ENCODE results near the gene SLC6A3. TPM values are rescaled to one million over a fixed set of nuclear protein-coding genes. Genes with fewer than 3 reads are reported as not detected.

SLC6A3 gene
- total and polyA plus RNA-seq, 9 of the 15 experiments (the other 6 are each of a cell fraction or from before 2014, with no cell fraction given), result not detected

DNA sequence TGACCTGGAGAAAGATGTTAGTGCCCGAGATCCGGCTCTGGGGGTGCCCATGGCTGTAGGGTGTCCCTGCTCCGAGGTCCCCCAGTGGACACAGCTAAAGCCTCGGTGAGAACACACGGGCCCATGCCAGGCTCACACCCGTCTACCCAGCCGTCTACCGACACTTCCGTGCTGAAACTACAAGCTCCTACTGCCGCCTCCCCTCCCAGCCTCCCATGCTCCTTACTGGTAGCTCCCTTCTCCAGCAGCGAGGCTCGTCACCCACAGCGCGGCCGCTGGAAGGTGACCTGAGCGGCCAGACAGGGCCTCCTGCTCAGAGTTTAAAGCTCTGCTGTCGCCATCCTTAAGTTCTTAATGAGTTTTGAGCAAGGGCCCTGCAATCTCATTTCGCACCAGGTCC lies 67.1 kb downstream of the SLC6A3 start:
- Histone ChIP-seq H3K9me1 (ENCODE audit: control insufficient read depth, insufficient read depth, low read length) (no peaks in the 10 kb centered on the region), H4K20me1 (replicated peaks; ENCODE audit: control insufficient read depth, insufficient read depth, low read length) (0 out of 2 replicates have a peak, but pooled peaks cover 3% of the 10 kb centered on the region), H3K4me1 (replicated peaks in 1 of 2; ENCODE audit: control insufficient read depth in 2 of 2, insufficient read depth in 2 of 2, low read length in 2 of 2) (peaks cover 0 to 13% of the 10 kb centered on the region in 2 experiments; a peak in 2 of 5 replicates), H3K36me3 (ENCODE audit: control insufficient read depth, insufficient read depth, low read length) (no peaks in the 10 kb centered on the region), H3K27me3 (ENCODE audit: control insufficient read depth in 2 of 2, insufficient read depth in 2 of 2, low read length in 2 of 2) (peaks cover 63 to 85% of the 10 kb centered on the region in 2 experiments), H3K79me2 (ENCODE audit: control insufficient read depth, insufficient read depth, low read length) (no peaks in the 10 kb centered on the region), H3K9me3 (replicated peaks; ENCODE audit: control insufficient read depth, insufficient read depth, low read depth, low read length) (0 out of 2 replicates have a peak, but pooled peaks cover 6% of the 10 kb centered on the region), H3K4me3 (no peak overlapping the region), H3K4me2 (ENCODE audit: insufficient read depth, low read length) (no peak overlapping the region), H3K9ac (ENCODE audit: insufficient read depth in 1 of 2, low read depth in 2 of 2, low read length in 2 of 2) (no peak overlapping the region), H2AFZ (ENCODE audit: low read depth, low read length) (no peak overlapping the region), H3K27ac (ENCODE audit: extremely low read depth, low read depth, low read length) (no peak overlapping the region)
- 3% methylated on average over 16 of the region's 18 CpGs for WGBS (ENCODE audit: insufficient coverage, low coverage, missing lambda C conversion rate)
- DNase-seq (ENCODE audit: extremely low read depth in 1 of 4, low spot score in 3 of 4) (no peak), ATAC-seq (no peak), FAIRE-seq (no peak)
- in situ Hi-C loops (cut with MboI) (no loop called here), intact Hi-C loops (cut with micrococcal nuclease) (no loop called here)
- TF ChIP-seq CCNT2 (IDR thresholded peaks at IDR 0.05; ENCODE audit: borderline replicate concordance, extremely low read depth, insufficient read length, low read depth, low read length) (no peak), ARID1B (IDR thresholded peaks at IDR 0.05) (no peak), TAF15 (IDR thresholded peaks at IDR 0.05; ENCODE audit: low read depth, low read length) (no peak), THAP7 (CRISPR knock-in tag; IDR thresholded peaks at IDR 0.05) (no peak), ZNF668 (CRISPR knock-in tag; IDR thresholded peaks at IDR 0.05) (no peak), ZBTB9 (CRISPR knock-in tag; IDR thresholded peaks at IDR 0.05) (no peak), ZNF41 (CRISPR knock-in tag; conservative IDR thresholded peaks at IDR 0.05) (no peak), RBM25 (IDR thresholded peaks at IDR 0.05; ENCODE audit: low read depth, low read length, severe bottlenecking) (no peak), NFIC (IDR thresholded peaks at IDR 0.05) (no peak), MCM2 (IDR thresholded peaks at IDR 0.05; ENCODE audit: low read depth) (no peak)
- TF ChIP-seq, protein P1, sequence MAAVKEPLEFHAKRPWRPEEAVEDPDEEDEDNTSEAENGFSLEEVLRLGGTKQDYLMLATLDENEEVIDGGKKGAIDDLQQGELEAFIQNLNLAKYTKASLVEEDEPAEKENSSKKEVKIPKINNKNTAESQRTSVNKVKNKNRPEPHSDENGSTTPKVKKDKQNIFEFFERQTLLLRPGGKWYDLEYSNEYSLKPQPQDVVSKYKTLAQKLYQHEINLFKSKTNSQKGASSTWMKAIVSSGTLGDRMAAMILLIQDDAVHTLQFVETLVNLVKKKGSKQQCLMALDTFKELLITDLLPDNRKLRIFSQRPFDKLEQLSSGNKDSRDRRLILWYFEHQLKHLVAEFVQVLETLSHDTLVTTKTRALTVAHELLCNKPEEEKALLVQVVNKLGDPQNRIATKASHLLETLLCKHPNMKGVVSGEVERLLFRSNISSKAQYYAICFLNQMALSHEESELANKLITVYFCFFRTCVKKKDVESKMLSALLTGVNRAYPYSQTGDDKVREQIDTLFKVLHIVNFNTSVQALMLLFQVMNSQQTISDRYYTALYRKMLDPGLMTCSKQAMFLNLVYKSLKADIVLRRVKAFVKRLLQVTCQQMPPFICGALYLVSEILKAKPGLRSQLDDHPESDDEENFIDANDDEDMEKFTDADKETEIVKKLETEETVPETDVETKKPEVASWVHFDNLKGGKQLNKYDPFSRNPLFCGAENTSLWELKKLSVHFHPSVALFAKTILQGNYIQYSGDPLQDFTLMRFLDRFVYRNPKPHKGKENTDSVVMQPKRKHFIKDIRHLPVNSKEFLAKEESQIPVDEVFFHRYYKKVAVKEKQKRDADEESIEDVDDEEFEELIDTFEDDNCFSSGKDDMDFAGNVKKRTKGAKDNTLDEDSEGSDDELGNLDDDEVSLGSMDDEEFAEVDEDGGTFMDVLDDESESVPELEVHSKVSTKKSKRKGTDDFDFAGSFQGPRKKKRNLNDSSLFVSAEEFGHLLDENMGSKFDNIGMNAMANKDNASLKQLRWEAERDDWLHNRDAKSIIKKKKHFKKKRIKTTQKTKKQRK (IDR thresholded peaks at IDR 0.05; ENCODE audit: borderline replicate concordance, low read depth, low read length), result no peak
- POLR2A ChIA-PET, result interaction anchor here (1.1 to 1.9 kb wide), 2 partner anchors 8 to 18 kb away, joined by 3 to 5 read pairs; no protein-coding TSS in a partner anchor
- BruUV-seq (replicated peaks), result no TSS peak
- CTCF ChIA-PET (ENCODE audit: low intra/inter-chr PET ratio), result no interaction called here
